Mononuclear cell (primary cell): ENCODE results near the gene HTATIP2. TPM values are rescaled to one million over a fixed set of nuclear protein-coding genes. Genes with fewer than 3 reads are reported as not detected.
A peak's percentile ranks its signal among the peaks of the same experiment; 100 is the strongest.
"Not testable (repeated sequence)": the region's sequence is repeated elsewhere in the genome, so short reads cannot be mapped to it uniquely, and the experiment has no call there.

Experiments
- H3K27me3 ChIP-seq: 2 replicates; pipeline ENCODE4 v1.6.0; 2011; ENCODE audit warnings: low read length, control low read depth; ENCODE audit not compliant: insufficient read depth
- H3K4me1 ChIP-seq: 2 replicates; pipeline ENCODE4 v1.5.1; 2011; ENCODE audit warnings: mild to moderate bottlenecking, low read length, control low read depth; ENCODE audit not compliant: insufficient read depth
- H3K4me3 ChIP-seq: 2 replicates; pipeline ENCODE4 v1.5.1; 2011; ENCODE audit warnings: mild to moderate bottlenecking, low read length, moderate library complexity
- H3K9me3 ChIP-seq: 2 replicates; pipeline ENCODE4 v1.5.1; 2011; ENCODE audit warnings: low read depth, mild to moderate bottlenecking, control low read depth, low read length
- total RNA-seq: library from RNA; depleted of rRNA; stranded (reverse); fragments of >200 nt; gene quantifications from one replicate; pipeline ENCODE4 v1.2.3, GENCODE V29; 2012

HTATIP2 gene
- total RNA-seq, 1 donor: 20.3 TPM

- H3K9me3 ChIP-seq: no peaks in the 10 kb centered on the region
- no peaks in the 10 kb centered on the region for H3K27me3 ChIP-seq
- no peak overlapping the region for H3K4me3 ChIP-seq
- H3K4me1 ChIP-seq: peaks cover 54% of the 10 kb centered on the region
These were observed 1.0 kb upstream of the HTATIP2 start for GRCh38 chr11:20362481-20362880.

- Histone ChIP-seq H3K4me1 (peaks cover 54% of the 10 kb centered on the region), H3K9me3 (no peaks in the 10 kb centered on the region), H3K4me3 (peak overlapping the region; percentile 83), H3K27me3 (no peaks in the 10 kb centered on the region)
These were observed 390 bp upstream of the HTATIP2 start for GRCh38 chr11:20363149-20363499.

GRCh38 chr11:20364341-20364792, 853 bp downstream of the HTATIP2 start:
- peaks cover 54% of the 10 kb centered on the region for H3K4me1 ChIP-seq
- no peaks in the 10 kb centered on the region for H3K27me3 ChIP-seq
- H3K9me3 ChIP-seq: no peaks in the 10 kb centered on the region
- H3K4me3 ChIP-seq: peak overlapping the region; percentile 83

- H3K27me3 ChIP-seq, H3K4me3 ChIP-seq, H3K9me3 ChIP-seq: not testable (repeated sequence)
- H3K4me1 ChIP-seq: peaks cover 49% of the 10 kb centered on the region
These were observed 2.0 kb downstream of the HTATIP2 start for GRCh38 chr11:20365465-20365864.

- Histone ChIP-seq H3K27me3 (no peaks in the 10 kb centered on the region), H3K4me1 (peaks cover 45% of the 10 kb centered on the region), H3K4me3 (no peak overlapping the region), H3K9me3 (no peaks in the 10 kb centered on the region)
These were observed 3.9 kb downstream of the HTATIP2 start for GRCh38 chr11:20367313-20367948.

GRCh38 chr11:20368438-20368837, 4.9 kb downstream of the HTATIP2 start:
- no peaks in the 10 kb centered on the region for H3K9me3 ChIP-seq
- peaks cover 36% of the 10 kb centered on the region for H3K4me1 ChIP-seq
- no peaks in the 10 kb centered on the region for H3K27me3 ChIP-seq
- no peak overlapping the region for H3K4me3 ChIP-seq

GRCh38 chr11:20369826-20370225, 6.3 kb downstream of the HTATIP2 start:
- no peaks in the 10 kb centered on the region for H3K27me3 ChIP-seq
- H3K4me3 ChIP-seq: no peak overlapping the region

GRCh38 chr11:20372081-20372626, 8.6 kb downstream of the HTATIP2 start:
- no peaks in the 10 kb centered on the region for H3K27me3 ChIP-seq
- no peak overlapping the region for H3K4me3 ChIP-seq
- H3K9me3 ChIP-seq: no peaks in the 10 kb centered on the region
- peaks cover 4% of the 10 kb centered on the region for H3K4me1 ChIP-seq

More at GRCh38 chr11:20369826-20370225, 6.3 kb downstream of the HTATIP2 start:
- no peaks in the 10 kb centered on the region for H3K9me3 ChIP-seq
- peaks cover 25% of the 10 kb centered on the region for H3K4me1 ChIP-seq

GRCh38 chr11:20373147-20373546, 9.6 kb downstream of the HTATIP2 start:
- Histone ChIP-seq H3K27me3 (no peaks in the 10 kb centered on the region), H3K4me3 (no peak overlapping the region), H3K4me1 (no peaks in the 10 kb centered on the region), H3K9me3 (no peaks in the 10 kb centered on the region)

GRCh38 chr11:20373568-20374209, 10.2 kb downstream of the HTATIP2 start:
- H3K4me1 ChIP-seq: no peaks in the 10 kb centered on the region
- no peak overlapping the region for H3K4me3 ChIP-seq
- no peaks in the 10 kb centered on the region for H3K27me3 ChIP-seq
- no peaks in the 10 kb centered on the region for H3K9me3 ChIP-seq

GRCh38 chr11:20374741-20375300, 11.3 kb downstream of the HTATIP2 start:
- H3K9me3 ChIP-seq: no peaks in the 10 kb centered on the region
- H3K4me1 ChIP-seq: no peaks in the 10 kb centered on the region
- no peaks in the 10 kb centered on the region for H3K27me3 ChIP-seq
- no peak overlapping the region for H3K4me3 ChIP-seq

GRCh38 chr11:20376162-20376730, 12.7 kb downstream of the HTATIP2 start:
- Histone ChIP-seq H3K4me1 (no peaks in the 10 kb centered on the region), H3K9me3 (no peaks in the 10 kb centered on the region), H3K4me3 (no peak overlapping the region), H3K27me3 (no peaks in the 10 kb centered on the region)

- not testable (repeated sequence) for H3K9me3 ChIP-seq, H3K4me3 ChIP-seq
These were observed 22.5 kb downstream of the HTATIP2 start for GRCh38 chr11:20385996-20386395.

GRCh38 chr11:20387261-20388095, 24.0 kb downstream of the HTATIP2 start, which contains the start of gene PRMT3:
Gene PRMT3, plus strand, starts transcription at chr11:20387716. Its CDS starts 31 bp downstream, at chr11:20387747.
- Histone ChIP-seq H3K9me3 (no peaks in the 10 kb centered on the region), H3K4me3 (peak within 1 kb of the TSS; percentile 79), H3K27me3 (no peaks in the 10 kb centered on the region), H3K4me1 (peaks cover 20% of the 10 kb centered on the region)

More at GRCh38 chr11:20385996-20386395, 22.5 kb downstream of the HTATIP2 start:
- H3K4me1 ChIP-seq: peaks cover 20% of the 10 kb centered on the region
- H3K27me3 ChIP-seq: not testable (repeated sequence)
